ENCODE data around the gene UBAP2. TPM values are rescaled to one million over a fixed set of nuclear protein-coding genes. Genes with fewer than 3 reads are reported as not detected.

Gene UBAP2
- total and polyA plus RNA-seq, 2 donors (not counting 3 experiments of a cell fraction or from before 2014, with no cell fraction given) = 43.2 to 55.8 TPM

- H3K27ac ChIP-seq (ENCODE audit: insufficient read depth, low read depth, low read length) = peak overlapping the region; percentile 39
- H3K4me3 ChIP-seq (replicated peaks in 1 of 3; ENCODE audit: insufficient read depth in 1 of 3, low read depth in 1 of 3, low read length in 3 of 3) = no peak overlapping the region
- peaks cover 7 to 19% of the 10 kb centered on the region in 2 experiments for H3K36me3 ChIP-seq (ENCODE audit: control insufficient read depth in 2 of 2, extremely low read depth in 1 of 2, insufficient read depth in 2 of 2, low read length in 2 of 2)
- no peaks in the 10 kb centered on the region for H3K9me1 ChIP-seq (replicated peaks; ENCODE audit: control insufficient read depth, extremely low read depth, insufficient read depth, low read length)
- intact Hi-C loops (cut with micrococcal nuclease) = no loop called here
- no peak for TF ChIP-seq JUN (IDR thresholded peaks at IDR 0.05; ENCODE audit: borderline replicate concordance, insufficient read depth, insufficient read length, low read depth)
- no peak for TF ChIP-seq GATA2 (IDR thresholded peaks at IDR 0.05; ENCODE audit: insufficient read depth, insufficient read length, low read depth, low read length)
- no peak for TF ChIP-seq MAX (IDR thresholded peaks at IDR 0.05; ENCODE audit: insufficient read depth, insufficient read length)
- TF ChIP-seq FOS (IDR thresholded peaks at IDR 0.05; ENCODE audit: borderline replicate concordance, insufficient read depth, low read length) = peak; percentile 52
- TF ChIP-seq CTCF (IDR thresholded peaks at IDR 0.05; ENCODE audit: extremely low read depth in 1 of 2, insufficient read depth in 1 of 2, low read depth in 1 of 2, low read length in 2 of 2) = no peak
- TF ChIP-seq EZH2 (IDR thresholded peaks at IDR 0.05; ENCODE audit: borderline replicate concordance, low read depth, low read length, severe bottlenecking) = no peak
- TF ChIP-seq MYC (IDR thresholded peaks at IDR 0.05; ENCODE audit: low read depth, low read length) = no peak
- no peak for TF ChIP-seq POLR2A (IDR thresholded peaks at IDR 0.05; ENCODE audit: low read depth, low read length)
- TF ChIP-seq POLR2AphosphoS5 (IDR thresholded peaks at IDR 0.05; ENCODE audit: insufficient read depth, low read depth, low read length) = peak; percentile 60
- H3K9me3 ChIP-seq (replicated peaks; ENCODE audit: control insufficient read depth, insufficient read depth, low read length) = no peaks in the 10 kb centered on the region
- peaks cover 17% of the 10 kb centered on the region for H3K79me2 ChIP-seq (ENCODE audit: control insufficient read depth, insufficient read depth, low read length)
- FAIRE-seq (no peak), DNase-seq (ENCODE audit: low read depth, low spot score) (peak; percentile 58)
- peaks cover 24% of the 10 kb centered on the region for H3K4me1 ChIP-seq (ENCODE audit: control insufficient read depth, extremely low read depth, insufficient read depth, low read length)
- H2AFZ ChIP-seq (ENCODE audit: low read depth, low read length) = no peak overlapping the region
- ChIA-PET POLR2A (no interaction called here), CTCF (no interaction called here)
- H3K9ac ChIP-seq (replicated peaks; ENCODE audit: extremely low read depth, insufficient read depth, low read length) = no peak overlapping the region
- H3K4me2 ChIP-seq (ENCODE audit: insufficient read depth, low read length) = no peak overlapping the region
- dilution Hi-C loops (cut with MboI; ENCODE audit: extremely low pct_ligation_motif_present, low sequenced_read_pairs) = no loop called here
- BruUV-seq (replicated peaks) = no TSS peak
- H3K27me3 ChIP-seq (ENCODE audit: control insufficient read depth in 2 of 2, insufficient read depth in 2 of 2, low read length in 2 of 2) = no peaks in the 10 kb centered on the region
- H4K20me1 ChIP-seq (replicated peaks; ENCODE audit: control insufficient read depth, extremely low read depth, insufficient read depth, low read length) = no peaks in the 10 kb centered on the region
Observed at GRCh38 chr9:33946779-33947535, 101.7 kb downstream of the UBAP2 start.

All from endothelial cell of umbilical vein (primary cell).